IMR-90 (cell line): ENCODE measurements around the gene SLC4A7. TPM values are rescaled to one million over a fixed set of nuclear protein-coding genes. Genes with fewer than 3 reads are reported as not detected.

ENCODE experiments used
- ATAC-seq: fragments of 200-7000 bp; cut with Tn5 transposase; 2 replicates; pipeline ENCODE4 v1.9.1; 2020; ENCODE audit warnings: low read depth, mild to moderate bottlenecking, moderate library complexity
- BruUV-seq: library from RNA; stranded (reverse); fragments of 400-500 nt; replicated peaks from 2 replicates; lab custom pipeline; 2021; lab: Mats Ljungman, UMichigan
- CTCF ChIA-PET: fragments of 300-600 bp; formaldehyde crosslinking; extraction: SDS; loops from one replicate; lab custom pipeline; 2021; ENCODE audit warnings: antibody characterized with exemption; lab: Yijun Ruan, JAX
- POLR2A ChIA-PET: fragments of 300-600 bp; sonication (Branson Sonifier 250); formaldehyde crosslinking; loops from one replicate; lab custom pipeline; 2022; ENCODE audit warnings: antibody characterized with exemption; ENCODE audit not compliant: unreplicated experiment; lab: Charles Lee
- DNase-seq: peaks from one replicate; pipeline ENCODE4 v3.0.0; 2013
- H2AFZ ChIP-seq: replicated peaks from 2 replicates; pipeline ENCODE3; 2013; ENCODE audit warnings: low read length, mild to moderate bottlenecking; ENCODE audit not compliant: poor library complexity
- H2AK5ac ChIP-seq: 2 replicates; pipeline ENCODE4 v1.6.1; 2013; ENCODE audit warnings: low read depth, low read length, inconsistent platforms
- H2AK9ac ChIP-seq: replicated peaks from 2 replicates; pipeline ENCODE3; 2013; ENCODE audit warnings: mild to moderate bottlenecking, low read depth, low read length, moderate library complexity; ENCODE audit not compliant: poor library complexity
- H2BK120ac ChIP-seq: 2 replicates; pipeline ENCODE4 v1.6.1; 2013; ENCODE audit warnings: low read depth, low read length, inconsistent platforms
- H2BK15ac ChIP-seq: 3 replicates; pipeline ENCODE4 v1.6.1; 2013; ENCODE audit warnings: low read depth, low read length, inconsistent platforms
- H2BK20ac ChIP-seq: 2 replicates; pipeline ENCODE4 v1.6.1; 2013; ENCODE audit warnings: low read depth, mild to moderate bottlenecking, inconsistent platforms, low read length, moderate library complexity
- H2BK5ac ChIP-seq: 2 replicates; pipeline ENCODE4 v1.6.1; 2013; ENCODE audit warnings: mild to moderate bottlenecking, low read depth, low read length, inconsistent platforms; ENCODE audit not compliant: poor library complexity, severe bottlenecking
- H3K14ac ChIP-seq: replicated peaks from 2 replicates; pipeline ENCODE4 v1.6.1; 2013; ENCODE audit warnings: low read depth, low read length, inconsistent platforms
- H3K18ac ChIP-seq: 2 replicates; pipeline ENCODE4 v1.6.1; 2013; ENCODE audit warnings: low read depth, low read length, control low read depth
- H3K23ac ChIP-seq: 2 replicates; pipeline ENCODE4 v1.6.1; 2013; ENCODE audit warnings: low read depth, low read length, inconsistent platforms
- H3K27ac ChIP-seq: 2 replicates; pipeline ENCODE4 v1.5.1; 2013; ENCODE audit warnings: mild to moderate bottlenecking, control low read depth, low read length; ENCODE audit not compliant: insufficient read depth
- H3K27me3 ChIP-seq: 2 replicates; pipeline ENCODE4 v1.6.1; 2013; ENCODE audit warnings: low read length; ENCODE audit not compliant: control insufficient read depth, insufficient read depth
- H3K36me3 ChIP-seq: 2 replicates; pipeline ENCODE4 v1.6.1; 2013; ENCODE audit warnings: low read length, mixed read lengths; ENCODE audit not compliant: control insufficient read depth, insufficient read depth
- H3K4ac ChIP-seq: 2 replicates; pipeline ENCODE4 v1.6.1; 2013; ENCODE audit warnings: low read depth, low read length, inconsistent platforms
- H3K4me1 ChIP-seq: 2 replicates; pipeline ENCODE4 v1.6.1; 2013; ENCODE audit warnings: low read length, mixed read lengths; ENCODE audit not compliant: control insufficient read depth, insufficient read depth
- H3K4me2 ChIP-seq: 2 replicates; pipeline ENCODE4 v1.6.1; 2013; ENCODE audit warnings: low read depth, mild to moderate bottlenecking, control low read depth, low read length, moderate library complexity
- H3K4me3 ChIP-seq: 2 replicates; pipeline ENCODE4 v1.5.1; 2013; ENCODE audit warnings: low read depth, mild to moderate bottlenecking, control low read depth, low read length, moderate library complexity; ENCODE audit not compliant: insufficient read depth
- H3K56ac ChIP-seq: 2 replicates; pipeline ENCODE4 v1.6.1; 2013; ENCODE audit warnings: low read length, inconsistent platforms; ENCODE audit not compliant: insufficient read depth; ENCODE audit errors: extremely low read depth
- H3K79me1 ChIP-seq, 2 experiments: 2 replicates each; pipeline ENCODE4 v1.6.1; 2013; ENCODE audit warnings: low read length in 2 of 2, inconsistent platforms in 1 of 2, low read depth in 1 of 2
- H3K9ac ChIP-seq: 2 replicates; pipeline ENCODE4 v1.6.1; 2013; ENCODE audit warnings: low read depth, low read length, control low read depth
- H3K9me1 ChIP-seq: 2 replicates; pipeline ENCODE4 v1.6.1; 2013; ENCODE audit warnings: low read length, inconsistent platforms; ENCODE audit not compliant: insufficient read depth
- H3K9me3 ChIP-seq: 2 replicates; pipeline ENCODE4 v1.6.1; 2013; ENCODE audit warnings: low read length; ENCODE audit not compliant: control insufficient read depth, insufficient read depth
- H4K20me1 ChIP-seq: 2 replicates; pipeline ENCODE4 v1.6.1; 2013; ENCODE audit warnings: low read length, inconsistent platforms; ENCODE audit not compliant: insufficient read depth
- H4K5ac ChIP-seq: 2 replicates; pipeline ENCODE4 v1.6.1; 2013; ENCODE audit warnings: mild to moderate bottlenecking, low read depth, low read length, control low read depth
- H4K8ac ChIP-seq, 2 experiments: 2 replicates each; pipeline ENCODE4 v1.6.1; 2013; ENCODE audit warnings: low read depth in 2 of 2, low read length in 2 of 2, control low read depth in 1 of 2, inconsistent platforms in 1 of 2
- H4K91ac ChIP-seq: 2 replicates; pipeline ENCODE4 v1.6.1; 2013; ENCODE audit warnings: low read depth, low read length, inconsistent platforms; ENCODE audit not compliant: insufficient read depth
- BHLHE40 ChIP-seq: fragments of 150-350 bp; IDR thresholded peaks from 2 replicates; pipeline ENCODE4 v1.6.1; 2016; ENCODE audit warnings: mild to moderate bottlenecking, low read depth, low read length
- CEBPB ChIP-seq: IDR thresholded peaks from 2 replicates; pipeline ENCODE4 v1.6.1; 2012; ENCODE audit warnings: low read depth, low read length, improper control_type of control experiment
- CHD1 ChIP-seq: IDR thresholded peaks from 2 replicates; pipeline ENCODE4 v1.6.1; 2012; ENCODE audit warnings: low read depth, low read length, improper control_type of control experiment
- ELK1 ChIP-seq: fragments of 150-350 bp; IDR thresholded peaks from 2 replicates; pipeline ENCODE4 v1.6.1; 2016; ENCODE audit warnings: low read depth, mild to moderate bottlenecking, low read length, moderate library complexity, borderline replicate concordance
- NFE2L2 ChIP-seq: fragments of 150-350 bp; IDR thresholded peaks from 2 replicates; pipeline ENCODE4 v1.6.1; 2016; ENCODE audit warnings: low read depth, mild to moderate bottlenecking, low read length
- RCOR1 ChIP-seq: IDR thresholded peaks from 2 replicates; pipeline ENCODE4 v1.6.1; 2012; ENCODE audit warnings: mild to moderate bottlenecking, low read length, improper control_type of control experiment; ENCODE audit not compliant: insufficient replicate concordance
- WGBS, 2 experiments: methylation state at CpG; one replicate each; pipeline versions ENCODE4 v1.1.5 to v1.1.7; 2013; ENCODE audit warnings: missing lambda C conversion rate in 2 of 2; ENCODE audit not compliant: insufficient read length in 1 of 2; ENCODE audit errors: extremely low coverage in 2 of 2; 5-methylcytosine and 5-hydroxymethylcytosine counted together
- dilution Hi-C: fragments of 300-500 bp; cut with HindIII; formaldehyde crosslinking; loops from one replicate; pipeline ENCODE4 v1.14.3; 2018; ENCODE audit warnings: low sequenced_read_pairs; ENCODE audit not compliant: unreplicated experiment
- in situ Hi-C: fragments of 300-500 bp; cut with MboI; formaldehyde crosslinking; loops from 3 replicates; pipeline ENCODE4 v1.14.3; 2019; ENCODE audit warnings: low sequenced_read_pairs, inconsistent platforms, mixed read lengths
- intact Hi-C: fragments of 100-400 bp; cut with micrococcal nuclease; formaldehyde crosslinking; loops from 2 replicates; pipeline ENCODE4 v1.10.0; 2022
- polyA plus RNA-seq, 3 experiments: library from polyadenylated mRNA; depleted of rRNA; stranded (reverse); fragments of >200 nt; gene quantifications; 2 replicates each; pipeline ENCODE4 v1.2.3, GENCODE V29; 2012; ENCODE audit warnings: low replicate concordance in 1 of 3
- total RNA-seq: library from RNA; depleted of rRNA; stranded (reverse); fragments of >200 nt; gene quantifications from 2 replicates; pipeline ENCODE4 v1.2.3, GENCODE V29; 2012
- TF ChIP-seq, protein P1 (sequence below): conservative IDR thresholded peaks from 2 replicates; pipeline ENCODE4 v1.5.1; 2012; ENCODE audit warnings: mild to moderate bottlenecking, low read depth, low read length, improper control_type of control experiment

Gene SLC4A7
- total and polyA plus RNA-seq, 2 of the 4 experiments (the other 2 are of a cell fraction) = 17.7 to 50.4 TPM

- TF ChIP-seq, protein P1, sequence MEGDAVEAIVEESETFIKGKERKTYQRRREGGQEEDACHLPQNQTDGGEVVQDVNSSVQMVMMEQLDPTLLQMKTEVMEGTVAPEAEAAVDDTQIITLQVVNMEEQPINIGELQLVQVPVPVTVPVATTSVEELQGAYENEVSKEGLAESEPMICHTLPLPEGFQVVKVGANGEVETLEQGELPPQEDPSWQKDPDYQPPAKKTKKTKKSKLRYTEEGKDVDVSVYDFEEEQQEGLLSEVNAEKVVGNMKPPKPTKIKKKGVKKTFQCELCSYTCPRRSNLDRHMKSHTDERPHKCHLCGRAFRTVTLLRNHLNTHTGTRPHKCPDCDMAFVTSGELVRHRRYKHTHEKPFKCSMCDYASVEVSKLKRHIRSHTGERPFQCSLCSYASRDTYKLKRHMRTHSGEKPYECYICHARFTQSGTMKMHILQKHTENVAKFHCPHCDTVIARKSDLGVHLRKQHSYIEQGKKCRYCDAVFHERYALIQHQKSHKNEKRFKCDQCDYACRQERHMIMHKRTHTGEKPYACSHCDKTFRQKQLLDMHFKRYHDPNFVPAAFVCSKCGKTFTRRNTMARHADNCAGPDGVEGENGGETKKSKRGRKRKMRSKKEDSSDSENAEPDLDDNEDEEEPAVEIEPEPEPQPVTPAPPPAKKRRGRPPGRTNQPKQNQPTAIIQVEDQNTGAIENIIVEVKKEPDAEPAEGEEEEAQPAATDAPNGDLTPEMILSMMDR = no peak
- TF ChIP-seq CHD1 (no peak), ELK1 (no peak), RCOR1 (no peak), NFE2L2 (no peak), BHLHE40 (no peak), CEBPB (no peak)
- ATAC-seq (no peak), DNase-seq (no peak)
- Histone ChIP-seq H3K4me2 (no peak overlapping the region), H4K5ac (no peak overlapping the region), H3K79me1 (no peaks in the 10 kb centered on the region), H3K27me3 (no peaks in the 10 kb centered on the region), H3K23ac (no peak overlapping the region), H3K14ac (no peak overlapping the region), H4K20me1 (no peaks in the 10 kb centered on the region; the same call in none of the 2 replicates), H3K4me1 (no peaks in the 10 kb centered on the region), H3K18ac (no peak overlapping the region), H3K9me1 (peaks cover 4% of the 10 kb centered on the region), H3K9ac (no peak overlapping the region), H3K9me3 (no peaks in the 10 kb centered on the region), H4K91ac (no peak overlapping the region), H2BK15ac (no peak overlapping the region), H3K56ac (no peak overlapping the region), H2AK9ac (no peak overlapping the region), H2AFZ (no peak overlapping the region), H3K4ac (no peak overlapping the region), H3K36me3 (no peaks in the 10 kb centered on the region), H3K27ac (no peak overlapping the region), H2BK20ac (no peak overlapping the region), H2BK120ac (no peak overlapping the region), H3K4me3 (no peak overlapping the region), H2AK5ac (no peak overlapping the region), H4K8ac (no peak overlapping the region), H2BK5ac (no peak overlapping the region)
- CTCF ChIA-PET = interaction anchor here (0.9 kb wide), 1 partner anchor 315 kb away, joined by 5 read pairs; no protein-coding TSS in a partner anchor
- intact Hi-C loops = no loop called here
- WGBS, 2 experiments = no CpG with 5 or more reads among the region's 1 CpG
- POLR2A ChIA-PET = no interaction called here
- dilution Hi-C loops = no loop called here
- in situ Hi-C loops = loop anchor here (10.0 kb wide), 1 partner anchor 231 kb away; no protein-coding TSS in a partner anchor
- BruUV-seq = no TSS peak
These were observed 118.1 kb downstream of the SLC4A7 start for GRCh38 chr3:27366062-27366591.
